HL-60 (cell line): ENCODE results near the gene VENTX.

Experiments used
- DNase-seq, 2 experiments: peaks; one replicate each; pipeline ENCODE4 v3.0.0-alpha.2; 2010 to 2020; ENCODE audit warnings: low read depth in 1 of 2, low spot score in 1 of 2
- H3K27ac ChIP-seq: fragments of 250-450 bp; sonication (Bioruptor Pico); replicated peaks from 2 replicates; pipeline ENCODE4 v1.5.1; 2020; ENCODE audit warnings: mild to moderate bottlenecking, moderate library complexity
- H3K27me3 ChIP-seq: fragments of 250-450 bp; sonication (Bioruptor Pico); 2 replicates; pipeline ENCODE4 v1.5.1; 2021; ENCODE audit warnings: mild to moderate bottlenecking, moderate library complexity; ENCODE audit not compliant: insufficient read depth, poor library complexity, severe bottlenecking
- H3K4me3 ChIP-seq: replicated peaks from 2 replicates; pipeline ENCODE4 v1.5.1; 2011; ENCODE audit warnings: mild to moderate bottlenecking, control low read depth, low read length; ENCODE audit not compliant: insufficient read depth
- CTCF ChIP-seq: IDR thresholded peaks from one replicate; pipeline ENCODE4 v1.5.1; 2011; ENCODE audit warnings: low read length, control low read depth, inconsistent platforms; ENCODE audit not compliant: insufficient read depth
- GABPA ChIP-seq: IDR thresholded peaks from 2 replicates; pipeline ENCODE4 v1.6.1; 2012; ENCODE audit warnings: low read depth
- POLR2AphosphoS5 ChIP-seq: IDR thresholded peaks from 2 replicates; pipeline ENCODE4 v1.6.1; 2012; ENCODE audit warnings: low read depth
- REST ChIP-seq: IDR thresholded peaks from 2 replicates; pipeline ENCODE4 v1.6.1; 2012; ENCODE audit warnings: low read depth; ENCODE audit not compliant: insufficient replicate concordance
- SPI1 ChIP-seq: IDR thresholded peaks from 2 replicates; pipeline ENCODE4 v1.6.1; 2012; ENCODE audit warnings: low read depth, mild to moderate bottlenecking, borderline replicate concordance

Gene VENTX

GRCh38 chr10:133227256-133227655, 10.4 kb upstream of the VENTX start:
- Histone ChIP-seq H3K27me3 (peaks cover 40% of the 10 kb centered on the region), H3K27ac (no peak overlapping the region), H3K4me3 (no peak overlapping the region)
- TF ChIP-seq GABPA = no peak
- no peak for TF ChIP-seq CTCF
- no peak for TF ChIP-seq REST
- TF ChIP-seq SPI1 = no peak
- TF ChIP-seq POLR2AphosphoS5 = no peak
- DNase-seq = no peak

- Histone ChIP-seq H3K27me3 (peaks cover 40% of the 10 kb centered on the region), H3K27ac (no peak overlapping the region), H3K4me3 (no peak overlapping the region)
- DNase-seq = no peak
- no peak for TF ChIP-seq GABPA
- no peak for TF ChIP-seq SPI1
- no peak for TF ChIP-seq POLR2AphosphoS5
- no peak for TF ChIP-seq CTCF
- no peak for TF ChIP-seq REST
Measured at GRCh38 chr10:133229265-133230043, 8.2 kb upstream of the VENTX start.

GRCh38 chr10:133230044-133230361, 7.7 kb upstream of the VENTX start, which contains the start of gene UTF1:
Gene UTF1, plus strand, starts transcription at chr10:133230217. Its CDS starts 72 bp downstream, at chr10:133230289.
- H3K4me3 ChIP-seq = no peak within 1 kb of the TSS
- no peak within 1 kb of the TSS for H3K27ac ChIP-seq
- H3K27me3 ChIP-seq = peaks cover 40% of the 10 kb centered on the region
- TF ChIP-seq SPI1 = no peak
- no peak for TF ChIP-seq POLR2AphosphoS5
- no peak for TF ChIP-seq CTCF
- no peak for TF ChIP-seq REST
- no peak for TF ChIP-seq GABPA
- no peak for DNase-seq
